Stimulated activated CD4-positive, alpha-beta T cell treated with anti-CD3 and anti-CD28 coated beads, Interleukin-12 subunit alpha, Interleukin-12 subunit beta, amount 100 ng/mL, for 4 hours (primary cell): ENCODE measurements around the gene NFATC2.

ENCODE experiments used
- DNase-seq: peaks from one replicate; pipeline ENCODE4 v3.0.0-alpha.2; 2020

NFATC2 gene

DNA sequence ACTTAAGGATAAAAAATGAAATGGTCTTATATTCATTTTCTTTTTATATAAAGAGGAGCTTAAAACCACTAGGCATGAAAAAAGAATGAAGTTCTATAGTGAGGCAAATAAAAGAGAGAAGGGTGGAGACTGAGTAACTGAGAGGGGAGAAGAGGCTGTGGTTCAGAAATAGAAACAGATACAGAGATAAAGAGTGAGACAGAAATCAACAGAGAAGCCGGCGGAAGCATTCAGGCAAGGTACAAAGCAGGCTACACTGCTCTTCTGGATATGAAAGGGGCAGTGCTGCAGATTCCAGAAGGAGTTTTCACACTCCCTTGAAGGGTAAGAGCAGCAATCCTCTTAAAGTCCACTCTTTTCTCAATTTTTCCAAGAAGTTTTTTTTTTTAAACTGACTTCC, 29.9 kb downstream of the NFATC2 start:
- DNase-seq: no peak

DNA sequence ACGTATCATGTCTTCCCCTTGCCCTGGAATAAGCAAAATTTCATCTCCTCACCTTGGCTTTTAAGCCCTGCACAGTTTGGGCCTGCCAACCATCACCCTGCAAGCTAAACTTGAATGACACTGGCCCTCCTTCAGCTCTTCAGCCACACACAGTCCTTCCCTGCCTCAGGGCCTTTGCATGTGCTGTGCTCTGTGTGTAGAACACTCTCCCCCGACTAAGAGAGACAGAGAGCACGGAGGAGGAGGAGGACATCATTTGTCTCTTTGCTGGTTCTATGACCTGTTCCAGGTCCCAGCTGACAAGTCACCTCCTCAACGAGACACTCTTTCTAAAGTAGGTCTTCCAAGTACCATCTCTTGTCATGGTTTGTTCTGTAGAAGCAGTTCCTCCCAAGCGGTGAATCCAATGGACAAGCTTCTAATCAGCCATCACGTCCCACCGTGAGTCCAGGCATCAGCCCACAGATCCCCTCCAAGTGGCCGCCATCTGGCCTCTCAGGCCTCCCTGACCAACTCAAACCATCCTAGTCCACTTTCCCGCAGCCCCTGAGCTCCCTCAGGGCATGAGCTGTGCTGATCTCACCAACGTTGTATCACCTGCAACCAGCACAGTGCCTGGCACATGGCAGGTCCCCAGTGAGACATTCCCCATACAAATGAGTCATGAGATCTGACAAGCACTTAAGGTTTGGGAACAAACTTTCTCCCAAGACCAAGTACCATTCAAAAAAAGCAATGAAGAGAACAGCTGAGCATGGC, 30.5 kb downstream of the NFATC2 start:
- no peak for DNase-seq

DNA sequence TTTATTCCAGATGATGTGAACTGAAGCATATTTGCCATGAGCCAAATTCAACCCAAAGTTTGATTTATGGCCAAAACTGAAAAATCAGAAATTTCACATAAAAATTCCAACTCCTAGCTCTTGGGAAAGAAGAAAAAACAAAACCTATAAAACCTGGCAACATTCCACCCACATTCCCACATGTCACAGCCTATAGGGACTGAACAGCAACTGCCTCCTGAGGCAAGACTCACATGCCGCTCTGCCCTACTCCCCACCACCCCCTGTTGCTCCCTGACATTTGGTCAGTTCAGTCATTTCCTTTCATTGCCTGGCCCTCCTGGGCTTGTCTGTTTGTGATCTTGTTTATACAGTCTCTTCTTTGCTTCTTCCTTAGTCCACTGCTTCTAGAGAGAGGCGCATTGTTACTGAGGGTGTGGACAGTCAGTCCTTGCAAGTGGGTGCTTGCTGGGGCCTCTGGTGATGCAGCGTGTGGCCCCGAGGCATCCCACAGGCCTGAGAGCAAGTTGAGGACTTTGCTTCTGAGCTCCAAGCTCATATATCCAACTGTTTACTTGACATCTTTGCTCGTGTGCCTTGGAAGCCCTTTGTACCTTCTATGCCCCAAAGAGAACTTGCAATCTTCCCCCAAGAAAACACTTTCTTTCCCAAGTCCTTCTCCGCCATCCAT, 31.4 kb downstream of the NFATC2 start:
- DNase-seq: no peak

DNA sequence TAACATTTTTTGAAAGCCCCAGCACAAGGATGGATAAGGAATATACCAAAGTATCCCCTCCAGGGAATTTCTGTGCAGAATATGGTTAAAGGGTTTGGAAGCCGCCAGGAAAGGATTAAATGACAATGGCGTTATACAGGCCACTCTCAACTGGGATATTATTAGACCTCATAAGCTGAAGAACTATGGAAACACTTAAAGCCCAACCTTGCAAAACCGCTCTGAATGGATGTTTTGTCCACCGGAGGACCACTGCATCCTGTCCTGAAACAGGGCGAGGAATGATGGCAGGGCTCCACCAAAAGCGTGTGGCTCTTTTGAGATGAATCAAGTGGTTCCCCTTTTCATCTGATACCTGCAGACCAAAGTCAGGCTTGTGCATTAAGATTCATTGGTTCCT, 32.4 kb downstream of the NFATC2 start:
- DNase-seq: no peak

DNA sequence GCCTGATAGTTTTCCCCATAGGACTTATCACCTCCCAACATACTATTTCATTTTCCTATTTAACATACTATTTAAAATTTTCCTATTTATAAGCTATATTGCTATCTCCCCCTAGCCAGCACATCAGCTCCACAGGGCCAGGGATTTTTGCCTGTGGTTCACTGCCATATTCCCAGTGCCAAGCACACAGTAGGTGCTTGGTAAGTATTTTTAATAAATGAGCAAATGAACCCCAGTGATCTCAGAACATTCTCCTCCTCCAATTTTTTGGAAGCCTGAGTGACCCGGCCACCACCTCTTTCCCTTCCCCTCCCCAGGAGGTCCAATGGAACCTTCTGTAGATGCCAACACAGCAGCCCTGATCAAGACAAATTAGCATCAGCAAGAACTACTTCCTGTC, 33.3 kb downstream of the NFATC2 start:
- no peak for DNase-seq

DNA sequence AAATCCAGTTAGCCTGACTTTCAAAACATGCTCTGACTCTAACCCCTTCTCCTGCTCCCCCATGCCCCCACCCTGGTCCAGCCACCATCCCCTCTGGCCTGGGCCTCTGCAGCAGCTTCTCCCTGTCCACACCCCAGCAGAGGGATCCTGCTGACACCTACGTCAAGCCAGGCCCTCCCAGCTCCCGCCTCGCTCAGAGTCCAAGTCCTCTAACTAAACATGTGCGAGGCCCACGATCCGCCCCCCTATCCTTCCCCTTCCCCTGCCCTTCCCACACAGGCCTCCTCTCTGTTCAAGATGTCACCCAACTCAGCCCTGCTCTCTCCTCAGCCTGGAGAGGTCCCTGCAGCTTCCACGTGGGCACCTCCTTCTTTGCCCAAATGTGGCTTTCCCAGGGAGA, 33.7 kb downstream of the NFATC2 start:
- no peak for DNase-seq

DNA sequence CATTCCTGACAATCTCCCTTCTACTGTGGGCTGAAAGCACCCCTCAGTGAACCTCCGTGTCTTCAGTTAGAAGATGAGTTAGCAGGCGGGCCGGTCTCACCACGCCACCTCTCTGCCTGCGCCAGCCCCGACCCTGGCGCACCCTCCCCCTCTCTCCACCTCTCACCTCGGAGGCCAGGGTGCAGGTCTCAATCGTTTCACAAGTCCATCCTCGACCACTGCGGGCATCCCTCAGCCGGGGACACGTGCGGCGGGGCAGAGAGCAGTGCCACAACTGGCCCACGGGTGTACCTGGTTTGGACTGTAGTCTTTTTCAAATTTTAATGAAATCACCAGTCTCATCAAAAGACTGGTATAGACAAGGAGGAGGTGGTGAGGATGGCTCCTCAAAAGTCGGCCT, 34.4 kb downstream of the NFATC2 start:
- DNase-seq: no peak

DNA sequence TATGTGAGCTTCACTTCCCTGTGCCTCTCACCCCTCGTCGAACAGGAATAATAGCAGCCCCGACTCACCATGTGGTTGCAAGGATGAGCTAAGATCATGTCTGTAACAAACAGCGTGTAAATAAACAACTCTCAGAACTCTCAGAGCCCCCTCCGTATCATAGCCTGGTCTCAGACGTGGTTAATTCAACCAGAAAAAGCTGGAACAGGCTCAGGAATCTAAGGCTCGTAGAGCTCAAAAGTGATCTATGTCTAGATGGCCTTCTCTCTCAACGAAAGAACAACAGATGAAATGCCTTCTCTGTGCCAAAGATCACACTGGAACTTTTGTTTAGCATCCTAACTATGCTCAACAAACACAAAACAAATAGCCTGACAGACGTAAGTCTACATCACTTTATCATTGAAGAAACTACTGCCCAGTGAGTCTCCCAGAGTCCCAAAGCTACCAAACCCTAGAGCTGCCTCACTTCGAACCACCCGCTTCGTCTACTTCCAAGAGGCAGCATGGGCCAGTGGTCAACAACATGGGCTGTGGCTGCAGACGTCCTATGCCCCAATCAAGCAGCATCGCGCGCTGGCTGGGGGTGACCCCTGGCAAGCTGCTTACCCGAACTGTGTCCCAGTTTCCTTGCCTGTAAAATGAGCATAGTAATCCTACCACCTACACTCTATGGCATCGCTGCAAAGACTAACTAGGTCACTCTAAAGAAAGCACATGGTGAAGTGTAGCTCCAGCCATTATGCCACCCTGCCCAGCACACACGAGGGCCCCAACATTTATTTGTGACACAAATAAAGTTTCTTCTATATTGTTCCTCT, 35.1 kb downstream of the NFATC2 start:
- no peak for DNase-seq

DNA sequence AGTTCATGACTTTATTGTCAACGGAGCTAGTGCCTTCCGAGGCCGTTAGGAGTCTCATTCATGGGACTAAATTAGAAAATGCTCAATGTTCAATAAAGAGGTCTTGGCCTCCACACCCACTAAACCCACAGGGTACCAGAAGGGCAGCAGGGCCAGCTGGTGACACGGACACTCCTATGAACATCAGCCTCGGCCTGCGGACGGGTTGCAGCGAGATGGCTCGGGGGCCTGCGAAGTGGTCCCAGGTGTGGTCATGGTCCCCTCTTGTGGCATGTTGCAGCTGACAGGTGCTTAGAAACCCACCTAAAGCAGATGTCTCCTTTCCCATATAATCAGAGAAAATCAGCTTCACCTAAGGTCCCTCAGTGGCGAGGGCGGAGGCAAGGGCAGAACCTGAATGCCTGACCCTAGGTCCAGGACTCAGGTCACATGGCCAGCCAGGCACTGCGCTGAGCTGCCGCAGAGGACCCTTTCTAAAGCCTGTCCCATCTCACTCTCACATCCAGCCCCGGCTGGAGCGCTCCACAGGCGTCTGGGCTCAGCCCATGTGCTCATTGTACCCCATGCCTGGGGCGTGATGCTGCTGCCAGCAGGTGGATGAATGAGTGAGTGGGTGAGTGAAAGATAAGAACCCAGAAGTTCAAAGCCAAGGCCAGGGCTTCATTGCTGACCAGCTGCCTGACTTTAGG, 35.8 kb downstream of the NFATC2 start:
- no peak for DNase-seq

DNA sequence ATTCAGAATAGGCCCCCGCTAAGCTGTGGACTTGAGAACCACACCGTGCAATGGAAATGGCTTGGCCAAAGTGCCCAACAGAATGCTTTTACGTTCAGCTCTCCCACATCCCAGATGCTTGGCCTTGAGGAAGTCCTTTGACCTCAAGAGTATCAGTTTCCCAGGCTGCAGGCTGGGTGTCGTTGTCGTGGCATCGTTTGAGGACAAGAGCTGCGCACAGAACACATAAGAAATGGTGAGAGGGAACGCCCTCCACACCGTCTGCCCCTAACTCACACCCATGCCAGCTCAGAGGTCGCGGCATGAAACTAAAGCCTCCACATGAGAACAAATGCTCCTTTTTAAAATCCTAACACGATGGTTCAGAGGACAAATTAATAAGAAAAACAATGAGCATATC, 37.0 kb downstream of the NFATC2 start:
- DNase-seq: no peak

DNA sequence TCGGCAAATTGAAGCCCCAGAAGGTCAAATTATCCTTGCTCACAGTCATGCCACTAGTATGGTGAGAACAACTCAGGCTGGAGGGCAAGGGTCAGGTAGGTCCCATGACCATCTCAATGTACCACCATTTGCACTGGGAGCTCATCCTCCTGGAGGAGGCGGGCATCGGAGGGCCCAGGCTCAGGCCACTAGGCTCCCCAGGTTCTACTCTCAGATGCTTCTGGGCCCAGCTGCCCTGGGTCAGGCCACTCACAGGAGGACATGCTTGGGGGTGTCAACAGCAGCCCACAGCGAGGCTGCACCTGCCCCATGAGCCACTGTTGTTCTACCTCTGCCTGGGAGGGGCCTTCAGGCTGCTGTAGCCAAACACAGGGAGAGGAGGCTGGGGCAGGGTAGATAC, 39.1 kb downstream of the NFATC2 start:
- no peak for DNase-seq

DNA sequence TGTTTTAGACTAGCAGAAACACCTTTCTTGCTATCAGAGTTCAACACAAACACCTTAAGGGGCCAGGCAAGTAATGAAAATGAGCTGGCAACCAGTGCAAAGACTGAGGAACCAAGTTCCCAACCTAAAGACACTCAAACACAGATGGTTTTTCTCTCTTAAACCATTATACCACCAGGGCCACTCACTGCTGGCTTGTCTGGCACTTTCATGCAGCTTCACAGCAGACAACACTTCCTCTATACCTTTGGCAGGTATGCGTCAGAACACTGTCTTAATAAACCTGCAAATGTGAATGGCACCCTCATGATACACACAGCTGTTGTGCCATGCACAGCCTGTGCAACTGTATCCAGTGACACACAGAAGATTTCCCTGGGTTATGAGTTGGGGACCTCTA, 41.6 kb downstream of the NFATC2 start:
- no peak for DNase-seq

DNA sequence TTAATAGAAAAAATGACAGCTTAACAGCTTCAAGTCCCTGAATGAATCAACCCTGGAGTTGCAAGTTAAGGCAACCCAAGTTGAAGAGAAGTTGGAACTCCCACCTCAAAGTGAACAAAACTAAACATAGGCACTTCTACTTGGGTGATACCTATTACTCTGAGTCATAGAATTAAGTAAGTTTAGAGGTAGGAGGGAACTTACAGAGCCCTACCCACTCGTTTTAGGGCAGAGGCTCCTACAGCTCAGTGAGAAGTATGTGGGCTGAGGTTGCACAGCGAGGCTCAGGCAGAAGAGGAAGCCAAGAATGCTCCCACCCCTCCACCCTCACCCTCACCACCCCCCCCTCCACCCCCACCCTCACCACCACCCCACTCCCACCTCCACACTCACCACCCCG, 42.2 kb downstream of the NFATC2 start:
- peak; percentile 37 for DNase-seq

DNA sequence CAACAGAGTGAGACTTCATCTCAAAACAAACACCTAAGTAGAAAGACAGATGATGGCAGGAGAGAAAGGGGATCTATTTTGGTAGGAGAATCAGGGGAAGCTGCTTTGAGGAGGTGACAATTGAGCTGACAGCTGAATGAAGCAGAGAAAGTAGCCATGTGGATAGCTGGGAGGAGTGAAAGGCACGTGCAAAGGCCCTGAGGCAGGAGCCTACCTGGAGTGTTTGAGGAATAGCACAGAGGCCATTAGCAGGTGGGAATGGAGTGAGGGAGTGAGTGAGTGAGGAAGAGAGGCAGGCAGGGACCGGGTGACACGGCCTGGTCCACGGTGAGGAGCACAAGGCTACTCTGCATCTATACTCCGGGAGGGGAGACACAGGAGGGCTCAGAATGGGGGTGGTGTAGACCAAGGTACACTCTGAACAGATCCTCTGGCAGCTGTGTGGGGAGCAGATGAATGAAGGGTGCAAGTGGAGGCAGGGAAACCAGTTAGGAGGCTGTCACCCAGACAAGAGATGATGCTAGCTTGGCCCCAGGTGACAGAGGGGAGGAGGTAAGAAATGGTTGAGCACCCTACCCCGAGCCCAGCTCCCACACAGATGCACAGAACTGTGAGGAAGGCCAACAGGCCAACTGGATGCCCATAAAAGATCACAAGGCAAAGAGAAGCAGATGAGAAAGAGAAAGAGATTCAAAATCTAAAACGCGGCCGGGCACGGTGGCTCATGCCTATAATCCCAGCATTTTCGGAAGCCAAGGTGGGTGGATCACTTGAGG, 43.6 kb downstream of the NFATC2 start:
- no peak for DNase-seq

DNA sequence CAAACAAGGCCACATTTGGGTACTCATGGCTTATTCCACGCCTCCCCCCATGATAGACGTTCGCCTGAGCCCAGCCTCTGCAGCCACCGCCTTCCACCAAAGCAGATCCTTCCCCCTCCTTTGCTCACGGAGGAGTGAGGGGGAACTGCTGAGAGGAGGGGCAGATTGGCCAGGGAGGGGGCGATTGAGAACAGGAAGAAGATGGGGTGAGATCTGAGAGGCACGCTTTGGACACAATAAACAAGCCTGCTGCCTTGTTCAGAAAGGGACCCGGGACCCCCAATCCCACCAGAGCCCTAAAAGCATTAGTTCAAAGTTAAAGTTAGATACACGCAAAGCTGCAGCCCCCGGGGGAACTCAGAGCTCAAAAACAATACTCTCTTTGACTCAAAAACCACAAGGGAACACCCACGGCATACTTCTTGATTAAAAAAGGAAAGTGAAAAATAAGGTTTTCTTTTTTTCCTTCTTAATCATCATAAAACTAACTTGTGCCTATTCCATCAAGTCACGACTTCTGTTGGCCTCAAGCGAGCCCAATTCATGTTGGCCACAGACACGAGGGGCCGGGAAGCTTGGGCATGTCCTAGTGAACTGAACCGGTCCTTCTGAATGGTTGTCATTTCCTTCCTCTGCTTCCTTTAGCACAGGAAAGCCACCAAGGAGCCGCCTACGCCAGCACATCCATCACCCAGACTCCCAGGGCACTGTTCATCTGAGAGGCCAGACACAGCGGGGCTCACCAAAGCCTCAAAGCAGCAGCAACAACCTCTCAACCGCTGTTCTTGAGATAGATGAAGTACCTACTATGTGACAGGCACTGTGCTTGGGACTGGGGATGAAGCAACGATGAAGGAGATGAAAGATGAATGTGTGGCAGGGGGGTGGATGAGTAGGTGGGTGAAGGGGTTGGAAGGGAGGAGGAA, 44.7 kb downstream of the NFATC2 start:
- peak; percentile 46 for DNase-seq

DNA sequence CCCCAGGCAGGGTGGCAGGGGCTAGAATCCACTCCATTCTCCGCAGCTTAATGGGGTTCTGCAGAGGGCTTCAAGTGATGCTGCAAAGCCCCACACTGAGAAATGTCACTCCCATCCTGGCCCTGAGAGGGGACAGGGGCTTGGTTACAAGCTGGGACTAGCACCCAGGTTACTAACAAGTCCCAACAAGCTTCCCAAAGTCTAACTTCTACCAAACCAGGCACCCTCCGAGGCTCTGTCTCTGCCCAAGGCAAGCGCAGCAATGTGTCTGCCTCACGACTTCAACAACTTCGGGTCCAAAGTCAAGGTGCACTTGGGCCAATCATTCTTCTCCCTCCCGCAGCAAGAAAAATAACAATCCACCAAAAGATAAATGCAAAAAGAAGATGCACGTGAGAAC, 45.6 kb downstream of the NFATC2 start:
- no peak for DNase-seq

DNA sequence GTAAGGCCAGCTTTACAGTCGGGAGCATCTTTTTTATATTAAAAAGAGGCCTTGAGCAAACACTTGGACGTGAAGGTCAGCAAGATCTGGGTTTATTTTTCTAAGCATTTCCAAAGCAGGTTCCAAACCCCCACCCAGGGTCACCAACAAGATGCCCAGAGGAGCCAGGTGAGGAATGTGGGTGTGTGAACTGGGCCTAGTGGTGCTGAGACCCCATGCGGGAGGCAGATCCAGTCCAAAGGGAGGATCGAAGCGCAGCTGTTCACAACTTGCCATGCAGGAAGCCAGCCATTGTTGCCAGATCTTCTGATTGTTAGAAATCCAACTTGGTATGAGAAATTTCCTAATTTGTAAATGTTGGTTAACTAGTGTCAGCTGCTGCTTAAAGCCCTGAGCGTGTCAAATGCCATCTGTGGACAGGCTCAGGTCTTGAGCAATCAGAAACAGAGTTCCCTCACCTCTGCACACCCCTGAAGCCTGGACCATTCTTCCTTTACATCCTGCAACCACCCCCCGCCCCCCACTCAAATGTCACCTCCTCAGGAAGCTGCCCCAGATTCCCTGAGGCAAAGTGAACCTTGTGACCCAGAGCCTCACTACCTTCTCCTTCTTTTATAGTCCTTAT, 46.5 kb downstream of the NFATC2 start:
- DNase-seq: no peak

DNA sequence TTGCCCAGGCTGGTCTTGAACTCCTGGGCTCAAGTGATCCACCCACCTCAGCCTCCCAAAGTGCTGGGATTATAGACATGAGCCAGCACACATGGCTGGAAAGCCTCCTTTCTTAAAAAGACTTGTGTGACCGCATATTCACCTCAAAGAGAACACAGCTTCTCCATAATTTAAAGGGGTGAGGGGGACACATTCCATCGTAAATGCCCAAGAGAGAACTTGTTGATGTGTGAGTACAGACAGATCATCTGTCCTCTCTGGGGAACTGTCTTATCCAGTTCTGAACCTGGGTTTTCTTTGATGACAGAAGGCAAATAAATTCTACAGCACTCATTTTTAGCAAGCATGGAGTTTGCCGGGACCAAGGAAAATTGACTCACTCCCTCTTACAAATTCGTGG, 47.2 kb downstream of the NFATC2 start:
- no peak for DNase-seq

DNA sequence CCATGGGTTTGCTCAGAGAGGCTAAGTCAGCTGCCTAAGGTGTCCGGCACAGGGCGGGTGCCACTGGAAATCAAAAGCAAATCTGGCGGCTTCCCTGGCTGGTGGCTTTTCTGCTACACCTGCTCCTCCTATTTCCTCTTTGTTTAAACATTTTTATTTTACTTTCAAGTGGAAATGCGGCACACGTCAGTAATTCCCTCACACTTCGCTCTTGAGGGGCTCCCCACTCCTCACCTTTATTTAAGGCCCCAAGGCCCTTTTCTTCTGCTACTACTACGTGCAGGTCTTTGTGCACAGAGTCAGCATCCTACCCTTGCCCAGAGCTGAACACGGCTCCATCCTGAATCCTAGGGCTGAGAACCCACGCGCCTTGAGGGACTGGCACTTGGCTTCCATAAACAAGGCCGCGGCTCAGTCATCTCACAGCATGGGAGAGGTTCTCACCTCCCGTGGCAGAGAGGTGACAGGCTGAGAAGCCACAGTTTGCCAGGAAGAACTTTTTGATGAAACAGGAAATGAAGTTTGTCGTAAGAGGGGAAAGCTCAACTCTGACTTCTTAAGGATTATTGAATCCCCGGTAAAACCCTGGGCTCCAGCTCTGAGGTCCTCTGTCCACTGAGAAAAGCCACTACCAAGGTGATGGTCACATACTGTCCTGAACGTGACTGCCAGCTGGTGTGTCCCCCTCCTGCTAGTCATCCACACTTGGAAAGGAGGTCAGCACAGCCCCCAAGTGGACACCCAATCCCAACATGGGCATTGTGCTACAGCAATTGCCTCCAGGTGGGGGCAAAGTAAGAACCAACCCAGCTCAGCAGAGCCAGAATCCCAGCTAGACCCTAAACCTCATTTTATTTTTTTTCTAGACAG, 48.0 kb downstream of the NFATC2 start:
- DNase-seq: no peak

DNA sequence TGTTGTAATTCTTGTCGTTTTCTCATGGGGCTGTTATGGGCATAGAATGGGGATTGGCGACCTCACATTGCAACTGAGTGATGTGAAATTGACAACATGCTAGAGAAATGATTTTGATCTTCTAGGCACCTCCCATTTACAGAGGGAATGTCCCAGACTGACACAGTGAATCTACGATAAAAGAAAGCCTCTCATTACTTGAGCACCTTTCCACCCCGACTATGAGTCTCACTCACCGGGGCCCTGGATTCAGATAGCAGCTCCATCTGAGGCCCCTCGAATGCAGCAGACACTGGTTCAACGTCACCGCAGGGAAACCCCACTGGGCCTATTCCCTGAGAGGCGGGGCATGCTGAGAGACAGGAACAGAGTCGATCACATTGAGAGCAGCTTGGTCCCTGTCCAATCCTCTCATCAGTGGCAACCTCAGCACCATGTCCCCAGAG, 49.1 kb downstream of the NFATC2 start:
- peak; percentile 36 for DNase-seq
